Hematopoietic multipotent progenitor cell treated with erythropoietin and hydrocortisone succinate and interleukin-3 and kit ligand, for 6 days (in vitro differentiated cells): ENCODE data around the gene GTF2H2C.
A peak's percentile ranks its signal among the peaks of the same experiment; 100 is the strongest.
"Not testable (repeated sequence)": the region's sequence is repeated elsewhere in the genome, so short reads cannot be mapped to it uniquely, and the experiment has no call there.

Source experiments
- DNase-seq: peaks from one replicate; pipeline ENCODE4 v3.0.0-alpha.2; 2015

Gene GTF2H2C

GRCh38 chr5:69559908-69560330, at the start of gene GTF2H2C:
GTF2H2C (plus strand) TSS chr5:69560191; CDS start chr5:69565133, 4,942 bp downstream.
- DNase-seq, result peak; percentile 84

- DNase-seq, result no peak
These were observed 49.3 kb upstream of the GTF2H2C start for GRCh38 chr5:69510694-69511093.

GRCh38 chr5:69512740-69513260, 47.2 kb upstream of the GTF2H2C start:
- DNase-seq, result no peak

- DNase-seq, result not testable (repeated sequence)
These were observed 44.4 kb upstream of the GTF2H2C start for GRCh38 chr5:69515570-69515969.

- DNase-seq, result no peak
These were observed 43.2 kb upstream of the GTF2H2C start for GRCh38 chr5:69516769-69517168.

GRCh38 chr5:69517763-69518212, 42.2 kb upstream of the GTF2H2C start:
- no peak for DNase-seq

GRCh38 chr5:69519285-69519684, 40.7 kb upstream of the GTF2H2C start:
- DNase-seq, result no peak

GRCh38 chr5:69522035-69522434, 38.0 kb upstream of the GTF2H2C start:
- no peak for DNase-seq

GRCh38 chr5:69525490-69525889, 34.5 kb upstream of the GTF2H2C start:
- DNase-seq, result no peak

GRCh38 chr5:69526660-69527059, 33.3 kb upstream of the GTF2H2C start:
- no peak for DNase-seq

- peak; percentile 46 for DNase-seq
These were observed 32.7 kb upstream of the GTF2H2C start for GRCh38 chr5:69527128-69527770.

GRCh38 chr5:69528035-69528434, 32.0 kb upstream of the GTF2H2C start:
- no peak for DNase-seq

- DNase-seq, result no peak
These were observed 31.4 kb upstream of the GTF2H2C start for GRCh38 chr5:69528609-69529008.

GRCh38 chr5:69530561-69531405, 29.2 kb upstream of the GTF2H2C start:
- DNase-seq, result no peak

- DNase-seq, result no peak
These were observed 28.6 kb upstream of the GTF2H2C start for GRCh38 chr5:69531406-69531801.

- DNase-seq, result not testable (repeated sequence)
These were observed 22.1 kb upstream of the GTF2H2C start for GRCh38 chr5:69537911-69538310.

GRCh38 chr5:69538735-69539134, 21.3 kb upstream of the GTF2H2C start:
- DNase-seq, result not testable (repeated sequence)

GRCh38 chr5:69541347-69541746, 18.6 kb upstream of the GTF2H2C start:
- not testable (repeated sequence) for DNase-seq

GRCh38 chr5:69542838-69543618, 17.0 kb upstream of the GTF2H2C start:
- DNase-seq, result not testable (repeated sequence)

GRCh38 chr5:69544602-69545001, 15.4 kb upstream of the GTF2H2C start:
- not testable (repeated sequence) for DNase-seq

- not testable (repeated sequence) for DNase-seq
These were observed 818 bp downstream of the GTF2H2C start for GRCh38 chr5:69560587-69561431.

GRCh38 chr5:69566172-69566571, 6.2 kb downstream of the GTF2H2C start:
- DNase-seq, result not testable (repeated sequence)
